Measurements from ENCODE around the gene HSPB8.

GRCh38 chr12:119157528-119157927 is 21.2 kb upstream of the HSPB8 start:
- TF ChIP-seq CTCF (IDR thresholded peaks at IDR 0.05) (no peak), CHD2 (IDR thresholded peaks at IDR 0.05; ENCODE audit: low read length, partially characterized antibody) (no peak), SIN3A (IDR thresholded peaks at IDR 0.05; ENCODE audit: borderline replicate concordance, low read depth, low read length) (no peak), EP300 (IDR thresholded peaks at IDR 0.05; ENCODE audit: borderline replicate concordance in 1 of 2, low read depth in 1 of 2, low read length in 1 of 2) (no peak)

All from SK-N-SH (cell line).